Fibroblast of pulmonary artery (primary cell): Measurements from ENCODE around the gene ANKRD33B.
A peak's percentile ranks its signal among the peaks of the same experiment; 100 is the strongest.

Experiments used
- DNase-seq: peaks from one replicate; pipeline ENCODE4 v3.0.0-alpha.2; 2010; ENCODE audit warnings: low read depth
- H3K4me3 ChIP-seq: replicated peaks from 2 replicates; pipeline ENCODE4 v1.5.1; 2011; ENCODE audit warnings: low read depth, mild to moderate bottlenecking, control low read depth, low read length, moderate library complexity
- TF ChIP-seq, protein P1 (sequence below): IDR thresholded peaks from 2 replicates; pipeline ENCODE4 v1.5.1; 2011; ENCODE audit warnings: mild to moderate bottlenecking, control low read depth, low read length, inconsistent platforms; ENCODE audit errors: missing control alignments

ANKRD33B gene

DNA sequence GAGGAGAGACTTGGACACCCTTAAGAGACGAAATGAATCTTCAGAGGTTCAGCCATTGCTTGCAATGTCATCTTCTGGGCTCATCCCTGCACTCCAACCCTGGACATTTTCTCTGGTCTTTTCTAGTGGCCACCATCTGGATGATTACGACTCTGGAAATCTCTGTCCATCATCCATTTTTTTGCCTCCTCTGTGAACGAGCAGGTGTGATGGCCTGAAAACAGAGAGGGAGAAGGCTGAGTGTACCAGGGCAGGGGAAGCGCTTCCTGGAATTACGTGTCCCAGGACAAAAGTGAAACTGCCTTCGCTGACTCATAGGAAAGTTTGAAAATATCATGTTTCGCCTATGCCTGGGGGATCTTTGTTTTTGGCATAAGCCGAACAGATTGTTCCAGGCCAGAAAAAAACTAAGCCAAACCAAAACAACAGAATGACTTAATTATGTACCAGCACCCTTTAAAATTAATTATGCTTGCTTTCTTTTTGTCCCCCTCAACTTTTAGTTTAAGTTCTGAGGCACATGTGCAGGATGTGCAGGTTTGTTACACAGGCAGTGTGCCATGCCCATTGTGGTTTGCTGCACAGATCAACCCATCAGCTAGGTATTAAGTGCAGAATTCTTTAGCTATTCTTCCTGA lies 31.9 kb downstream of the ANKRD33B start:
- H3K4me3 ChIP-seq, result peak overlapping the region; percentile 26
- DNase-seq, result peak; percentile 85
- TF ChIP-seq, protein P1, sequence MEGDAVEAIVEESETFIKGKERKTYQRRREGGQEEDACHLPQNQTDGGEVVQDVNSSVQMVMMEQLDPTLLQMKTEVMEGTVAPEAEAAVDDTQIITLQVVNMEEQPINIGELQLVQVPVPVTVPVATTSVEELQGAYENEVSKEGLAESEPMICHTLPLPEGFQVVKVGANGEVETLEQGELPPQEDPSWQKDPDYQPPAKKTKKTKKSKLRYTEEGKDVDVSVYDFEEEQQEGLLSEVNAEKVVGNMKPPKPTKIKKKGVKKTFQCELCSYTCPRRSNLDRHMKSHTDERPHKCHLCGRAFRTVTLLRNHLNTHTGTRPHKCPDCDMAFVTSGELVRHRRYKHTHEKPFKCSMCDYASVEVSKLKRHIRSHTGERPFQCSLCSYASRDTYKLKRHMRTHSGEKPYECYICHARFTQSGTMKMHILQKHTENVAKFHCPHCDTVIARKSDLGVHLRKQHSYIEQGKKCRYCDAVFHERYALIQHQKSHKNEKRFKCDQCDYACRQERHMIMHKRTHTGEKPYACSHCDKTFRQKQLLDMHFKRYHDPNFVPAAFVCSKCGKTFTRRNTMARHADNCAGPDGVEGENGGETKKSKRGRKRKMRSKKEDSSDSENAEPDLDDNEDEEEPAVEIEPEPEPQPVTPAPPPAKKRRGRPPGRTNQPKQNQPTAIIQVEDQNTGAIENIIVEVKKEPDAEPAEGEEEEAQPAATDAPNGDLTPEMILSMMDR, result no peak

DNA sequence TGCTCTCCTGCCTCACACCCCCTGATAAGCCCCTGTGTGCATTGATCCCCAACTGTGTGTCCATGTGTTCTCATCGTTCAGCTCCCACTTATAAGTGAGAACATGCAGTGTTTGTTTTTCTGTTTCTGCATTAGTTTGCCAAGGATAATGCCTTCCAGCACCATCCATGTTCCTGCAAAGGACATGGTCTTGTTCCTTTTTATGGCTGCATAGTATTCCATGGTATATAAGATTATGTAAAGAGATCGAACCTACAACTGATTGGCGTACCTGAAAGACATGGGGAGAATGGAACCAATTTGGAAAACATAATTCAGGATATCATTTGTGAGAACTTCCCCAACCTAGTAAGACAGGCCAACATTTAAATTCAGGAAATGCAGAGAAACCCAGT lies 32.4 kb downstream of the ANKRD33B start:
- TF ChIP-seq, protein P1, result no peak
- peak overlapping the region; percentile 26 for H3K4me3 ChIP-seq
- DNase-seq, result no peak

DNA sequence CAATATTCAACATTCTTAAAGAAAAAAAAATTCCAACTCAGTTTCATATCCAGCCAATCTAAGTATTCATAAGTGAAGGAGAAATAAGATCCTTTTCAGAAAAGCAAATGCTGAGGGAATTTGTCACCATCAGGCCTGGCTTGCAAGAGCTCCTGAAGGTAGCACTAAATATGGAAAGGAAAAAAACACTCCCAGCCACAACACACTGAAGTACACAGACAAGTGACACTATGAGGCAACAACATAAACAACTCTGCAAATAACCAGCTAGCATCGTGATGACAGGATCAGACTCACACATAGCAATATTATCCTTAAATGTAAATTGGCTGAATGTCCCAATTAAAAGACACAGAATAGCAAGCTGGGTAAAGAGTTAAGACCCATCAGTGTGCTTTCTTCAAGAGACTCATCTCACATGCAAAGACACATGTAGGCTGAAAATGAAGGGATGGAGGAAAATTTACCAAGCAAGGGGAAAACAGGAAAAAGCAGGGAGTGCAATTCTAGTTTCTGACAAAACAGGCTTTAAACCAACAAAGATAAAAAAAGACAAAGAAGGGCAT lies 33.1 kb downstream of the ANKRD33B start:
- no peak overlapping the region for H3K4me3 ChIP-seq
- TF ChIP-seq, protein P1, result no peak
- DNase-seq, result no peak

DNA sequence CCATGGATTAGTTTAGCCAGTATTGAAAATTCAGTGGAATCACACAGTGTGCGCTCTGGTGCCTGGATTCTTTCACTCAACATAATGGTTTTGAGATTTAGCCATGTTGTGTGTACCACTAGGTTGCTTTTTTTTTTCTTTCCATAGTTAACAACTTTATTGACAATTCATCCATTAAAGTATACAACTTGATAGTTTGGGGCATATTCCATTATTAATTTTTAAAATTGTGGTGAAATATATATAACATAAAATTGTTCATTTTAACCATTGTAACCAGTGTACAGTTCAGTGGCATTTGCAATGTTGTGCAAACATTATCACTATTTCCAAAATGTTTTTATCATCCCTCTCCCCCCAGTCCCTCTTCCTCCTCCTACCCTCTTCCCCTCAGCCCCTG lies 35.2 kb downstream of the ANKRD33B start:
- DNase-seq, result no peak
- no peak overlapping the region for H3K4me3 ChIP-seq
- TF ChIP-seq, protein P1, result no peak

GRCh38 chr5:10599862-10600284 lies 36.0 kb downstream of the ANKRD33B start:
- H3K4me3 ChIP-seq, result no peak overlapping the region
- TF ChIP-seq, protein P1, result no peak
- peak; percentile 45 for DNase-seq

- TF ChIP-seq, protein P1, result no peak
- no peak for DNase-seq
- H3K4me3 ChIP-seq, result peak overlapping the region; percentile 4
Measured at GRCh38 chr5:10600626-10601245, 36.9 kb downstream of the ANKRD33B start.
